OCI-LY7 (cell line): ENCODE measurements around the gene LPP. TPM values are rescaled to one million over a fixed set of nuclear protein-coding genes. Genes with fewer than 3 reads are reported as not detected.

Experiments used
- BruUV-seq: library from RNA; stranded (reverse); fragments of 400-500 nt; replicated peaks from 2 replicates; lab custom pipeline; 2021; lab: Mats Ljungman, UMichigan
- CTCF ChIA-PET: fragments of 300-600 bp; sonication (Branson Sonifier 250); formaldehyde crosslinking; loops from one replicate; lab custom pipeline; 2022; ENCODE audit warnings: antibody characterized with exemption; ENCODE audit not compliant: unreplicated experiment; lab: Charles Lee
- POLR2A ChIA-PET: fragments of 300-600 bp; sonication (Branson Sonifier 250); formaldehyde crosslinking; loops from one replicate; lab custom pipeline; 2022; ENCODE audit warnings: antibody characterized with exemption; lab: Charles Lee
- DNase-seq: peaks from one replicate; pipeline ENCODE4 v3.0.0-alpha.2; 2015; ENCODE audit warnings: low spot score
- H2AFZ ChIP-seq: fragments of 200-600 bp; sonication (generic), shearing (Covaris generic); 2 replicates; pipeline ENCODE4 v1.6.1; 2014; ENCODE audit warnings: mild to moderate bottlenecking, antibody characterized with exemption, low read length, moderate library complexity
- H3K27ac ChIP-seq: fragments of 200-600 bp; sonication (generic); 2 replicates; pipeline ENCODE4 v1.5.1; 2014; ENCODE audit warnings: mixed run types, low read depth, mild to moderate bottlenecking, moderate library complexity, low read length, inconsistent platforms; ENCODE audit not compliant: poor library complexity, severe bottlenecking
- H3K36me3 ChIP-seq: fragments of 200-600 bp; sonication (generic); 2 replicates; pipeline ENCODE4 v1.6.1; 2014; ENCODE audit warnings: mild to moderate bottlenecking, antibody characterized with exemption, low read length, moderate library complexity, mixed read lengths; ENCODE audit not compliant: insufficient read depth
- H3K4me1 ChIP-seq: fragments of 200-600 bp; sonication (generic); 2 replicates; pipeline ENCODE4 v1.5.1; 2014; ENCODE audit warnings: mild to moderate bottlenecking, low read length; ENCODE audit not compliant: insufficient read depth, poor library complexity, severe bottlenecking
- H3K4me2 ChIP-seq: fragments of 200-600 bp; sonication (generic); 2 replicates; pipeline ENCODE4 v1.6.1; 2014; ENCODE audit warnings: mild to moderate bottlenecking, low read length
- H3K4me3 ChIP-seq: fragments of 200-600 bp; sonication (generic); 2 replicates; pipeline ENCODE4 v1.5.1; 2014; ENCODE audit warnings: mild to moderate bottlenecking, low read depth, low read length; ENCODE audit not compliant: poor library complexity, severe bottlenecking
- H3K79me2 ChIP-seq: fragments of 200-600 bp; sonication (generic); 2 replicates; pipeline ENCODE4 v1.6.1; 2016; ENCODE audit warnings: low read depth, mild to moderate bottlenecking, low read length, moderate library complexity, mixed read lengths; ENCODE audit not compliant: insufficient read depth
- H3K9me2 ChIP-seq: fragments of 200-600 bp; sonication (generic); 2 replicates; pipeline ENCODE4 v1.6.1; 2016; ENCODE audit warnings: mild to moderate bottlenecking, low read length, mixed read lengths; ENCODE audit not compliant: insufficient read depth
- H3K9me3 ChIP-seq: fragments of 200-600 bp; sonication (generic); 2 replicates; pipeline ENCODE4 v1.6.1; 2014; ENCODE audit warnings: mild to moderate bottlenecking, mixed run types, low read length, mixed read lengths
- H4K20me1 ChIP-seq: fragments of 200-600 bp; sonication (generic); 2 replicates; pipeline ENCODE4 v1.6.1; 2014; ENCODE audit warnings: mild to moderate bottlenecking, antibody characterized with exemption, low read length, moderate library complexity, mixed read lengths; ENCODE audit not compliant: insufficient read depth
- EZH2phosphoT487 ChIP-seq: fragments of 200-600 bp; sonication (generic); IDR thresholded peaks from 2 replicates; pipeline ENCODE4 v1.6.1; 2018; ENCODE audit warnings: low read depth, borderline replicate concordance, mild to moderate bottlenecking, mixed run types, antibody characterized with exemption, low read length, moderate library complexity, mixed read lengths
- intact Hi-C: fragments of 100-400 bp; cut with micrococcal nuclease; formaldehyde crosslinking; loops from one replicate; pipeline ENCODE4 v1.10.0; 2022; ENCODE audit not compliant: unreplicated experiment
- total RNA-seq, 2 experiments: library from RNA; depleted of rRNA in 1 of 2; stranded (reverse); fragments of >200 nt in 1 of 2; shearing (Covaris generic) in 1 of 2; gene quantifications; 2 replicates each; pipeline ENCODE4 v1.2.3, GENCODE V29; 2014 to 2022
- TF ChIP-seq, protein P1 (sequence below): fragments of 200-600 bp; sonication (generic); conservative IDR thresholded peaks from 2 replicates; pipeline ENCODE4 v1.5.1; 2014; ENCODE audit warnings: mild to moderate bottlenecking, antibody characterized with exemption, low read length, moderate library complexity, mixed read lengths

The LPP gene
- total RNA-seq, 2 experiments from 2014 or later: 10.9 to 119 TPM

DNA sequence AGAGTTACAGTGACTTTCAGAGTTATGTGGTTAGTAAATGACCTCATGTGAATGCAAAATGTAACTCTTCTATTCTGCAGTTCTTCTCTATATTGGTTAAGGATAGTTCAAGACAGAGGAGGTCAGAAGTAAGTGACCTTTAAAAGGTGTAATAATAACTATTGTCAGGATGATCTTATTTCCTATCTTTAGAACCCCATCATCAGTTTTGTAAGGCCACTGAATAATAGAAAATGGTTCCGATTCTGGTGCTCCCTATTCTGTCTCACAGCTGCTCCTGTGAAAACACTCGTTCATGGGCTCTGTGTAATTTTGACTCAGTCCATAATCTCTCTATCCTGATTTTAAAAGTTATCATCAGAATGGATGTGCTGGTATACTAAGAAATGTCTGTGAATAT is 463.3 kb downstream of the LPP start:
- no peak overlapping the region for H3K27ac ChIP-seq
- no peaks in the 10 kb centered on the region for H3K9me3 ChIP-seq
- H3K4me2 ChIP-seq: no peak overlapping the region
- no peaks in the 10 kb centered on the region for H3K9me2 ChIP-seq
- intact Hi-C loops: no loop called here
- H4K20me1 ChIP-seq: no peaks in the 10 kb centered on the region
- DNase-seq: no peak
- no peak overlapping the region for H3K4me3 ChIP-seq
- no peak overlapping the region for H2AFZ ChIP-seq
- H3K36me3 ChIP-seq: no peaks in the 10 kb centered on the region
- H3K79me2 ChIP-seq: no peaks in the 10 kb centered on the region
- POLR2A ChIA-PET: interaction anchor here (1.1 kb wide), 1 partner anchor 32 kb away, joined by 3 read pairs; no protein-coding TSS in a partner anchor
- no TSS peak for BruUV-seq
- H3K4me1 ChIP-seq: no peaks in the 10 kb centered on the region
- TF ChIP-seq EZH2phosphoT487: no peak
- TF ChIP-seq, protein P1, sequence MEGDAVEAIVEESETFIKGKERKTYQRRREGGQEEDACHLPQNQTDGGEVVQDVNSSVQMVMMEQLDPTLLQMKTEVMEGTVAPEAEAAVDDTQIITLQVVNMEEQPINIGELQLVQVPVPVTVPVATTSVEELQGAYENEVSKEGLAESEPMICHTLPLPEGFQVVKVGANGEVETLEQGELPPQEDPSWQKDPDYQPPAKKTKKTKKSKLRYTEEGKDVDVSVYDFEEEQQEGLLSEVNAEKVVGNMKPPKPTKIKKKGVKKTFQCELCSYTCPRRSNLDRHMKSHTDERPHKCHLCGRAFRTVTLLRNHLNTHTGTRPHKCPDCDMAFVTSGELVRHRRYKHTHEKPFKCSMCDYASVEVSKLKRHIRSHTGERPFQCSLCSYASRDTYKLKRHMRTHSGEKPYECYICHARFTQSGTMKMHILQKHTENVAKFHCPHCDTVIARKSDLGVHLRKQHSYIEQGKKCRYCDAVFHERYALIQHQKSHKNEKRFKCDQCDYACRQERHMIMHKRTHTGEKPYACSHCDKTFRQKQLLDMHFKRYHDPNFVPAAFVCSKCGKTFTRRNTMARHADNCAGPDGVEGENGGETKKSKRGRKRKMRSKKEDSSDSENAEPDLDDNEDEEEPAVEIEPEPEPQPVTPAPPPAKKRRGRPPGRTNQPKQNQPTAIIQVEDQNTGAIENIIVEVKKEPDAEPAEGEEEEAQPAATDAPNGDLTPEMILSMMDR: no peak
- CTCF ChIA-PET: no interaction called here

DNA sequence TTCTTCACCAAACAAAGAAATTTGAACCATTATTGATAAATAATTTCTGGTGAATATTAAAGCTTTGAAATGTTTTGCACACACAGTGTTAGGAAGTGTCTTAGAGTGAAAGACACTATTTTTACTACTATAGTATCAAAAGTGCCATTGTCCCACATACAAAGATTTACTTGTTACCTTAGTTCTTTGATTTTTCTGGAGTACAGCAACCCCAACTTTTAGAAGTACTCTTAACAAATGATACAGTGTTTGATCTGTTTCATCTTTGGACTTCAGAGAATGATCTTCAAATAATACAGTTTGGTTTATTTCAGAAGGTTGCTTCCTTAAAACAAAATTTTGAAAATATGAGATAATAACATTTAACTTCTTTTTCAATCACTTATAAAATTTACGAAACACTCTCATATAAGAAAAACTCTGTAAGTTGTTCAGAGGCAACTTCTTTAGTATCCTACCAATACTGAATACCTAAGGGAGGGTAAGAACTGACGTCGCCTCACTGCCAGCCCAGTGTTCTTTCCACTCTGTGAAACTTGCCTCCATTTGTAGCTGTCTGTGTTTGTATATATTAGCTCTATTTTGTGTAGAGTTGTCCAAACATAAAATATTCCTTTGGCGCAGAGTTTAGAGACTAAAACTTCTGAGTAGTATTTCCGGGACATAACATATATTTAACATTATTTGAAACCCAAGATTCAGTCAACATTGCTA is 464.2 kb downstream of the LPP start:
- CTCF ChIA-PET: interaction anchor here (0.5 kb wide), 1 partner anchor 676 kb away, joined by 3 read pairs; no protein-coding TSS in a partner anchor
- POLR2A ChIA-PET: interaction anchor here (0.6 to 1.2 kb wide), 4 partner anchors 11 to 86 kb away, joined by 3 to 4 read pairs (median 3); no protein-coding TSS in a partner anchor

More for the DNA sequence above, 464.2 kb downstream of the LPP start:
- Histone ChIP-seq H3K4me3 (no peak overlapping the region), H4K20me1 (no peaks in the 10 kb centered on the region), H3K36me3 (no peaks in the 10 kb centered on the region), H3K9me2 (no peaks in the 10 kb centered on the region), H3K4me2 (no peak overlapping the region), H3K79me2 (no peaks in the 10 kb centered on the region), H3K9me3 (no peaks in the 10 kb centered on the region), H3K4me1 (no peaks in the 10 kb centered on the region), H2AFZ (no peak overlapping the region), H3K27ac (no peak overlapping the region)
- intact Hi-C loops: no loop called here
- BruUV-seq: no TSS peak
- DNase-seq: no peak
- TF ChIP-seq EZH2phosphoT487: no peak
- TF ChIP-seq, protein P1: no peak
